Endodermal cell (in vitro differentiated cells): Measurements from ENCODE around the gene TLCD3B. TPM values are rescaled to one million over a fixed set of nuclear protein-coding genes. Genes with fewer than 3 reads are reported as not detected.

Experiments used
- DNase-seq: peaks from one replicate; pipeline ENCODE4 v3.0.0-alpha.2; 2017
- H3K27ac ChIP-seq: 2 replicates; pipeline ENCODE4 v1.5.1; 2013; ENCODE audit warnings: mild to moderate bottlenecking, low read depth, low read length, moderate library complexity
- H3K27me3 ChIP-seq: 2 replicates; pipeline ENCODE4 v1.6.1; 2013; ENCODE audit warnings: mild to moderate bottlenecking, low read length, moderate library complexity; ENCODE audit not compliant: insufficient read depth, control insufficient read depth, poor library complexity, severe bottlenecking
- H3K36me3 ChIP-seq: 2 replicates; pipeline ENCODE4 v1.7.0; 2013; ENCODE audit warnings: mild to moderate bottlenecking, low read length, moderate library complexity; ENCODE audit not compliant: control insufficient read depth, insufficient read depth
- H3K4me1 ChIP-seq: one replicate; pipeline ENCODE4 v1.7.0; 2013; ENCODE audit warnings: low read length; ENCODE audit not compliant: control insufficient read depth, insufficient read depth
- H3K4me3 ChIP-seq: 2 replicates; pipeline ENCODE4 v1.5.1; 2013; ENCODE audit warnings: mild to moderate bottlenecking, low read length, moderate library complexity
- H3K9ac ChIP-seq: 2 replicates; pipeline ENCODE4 v1.6.1; 2013; ENCODE audit warnings: mild to moderate bottlenecking, low read length, moderate library complexity; ENCODE audit not compliant: poor library complexity, severe bottlenecking; ENCODE audit errors: extremely low read depth
- H3K9me3 ChIP-seq: 2 replicates; pipeline ENCODE4 v1.6.1; 2013; ENCODE audit warnings: mild to moderate bottlenecking, low read length, moderate library complexity; ENCODE audit not compliant: control insufficient read depth
- H3K27ac Mint-ChIP-seq: 2 replicates; pipeline ENCODE4 v1.8.0; 2020; ENCODE audit warnings: mixed read lengths
- H3K27me3 Mint-ChIP-seq: 2 replicates; pipeline ENCODE4 v1.8.0; 2021; ENCODE audit warnings: mild to moderate bottlenecking, mixed read lengths; ENCODE audit not compliant: insufficient read depth
- H3K36me3 Mint-ChIP-seq: 2 replicates; pipeline ENCODE4 v1.8.0; 2020; ENCODE audit warnings: low read depth, mixed read lengths
- H3K4me1 Mint-ChIP-seq: 2 replicates; pipeline ENCODE4 v1.8.0; 2020; ENCODE audit warnings: mixed read lengths
- H3K4me3 Mint-ChIP-seq: 2 replicates; pipeline ENCODE4 v1.8.0; 2020; ENCODE audit warnings: mild to moderate bottlenecking, moderate library complexity, mixed read lengths
- H3K9me3 Mint-ChIP-seq: 2 replicates; pipeline ENCODE4 v1.8.0; 2020; ENCODE audit warnings: mild to moderate bottlenecking, mixed read lengths
- CTCF ChIP-seq: fragments of 200-600 bp; sonication (generic); conservative IDR thresholded peaks from 2 replicates; pipeline ENCODE4 v1.5.0; 2021; ENCODE audit warnings: antibody characterized with exemption, mild to moderate bottlenecking
- WGBS, 2 experiments: methylation state at CpG; one replicate each; pipeline versions ENCODE4 v1.1.5 to v1.1.7; 2013; ENCODE audit warnings: missing lambda C conversion rate in 2 of 2, mixed read lengths in 1 of 2; ENCODE audit not compliant: insufficient coverage in 1 of 2, insufficient read length in 1 of 2; 5-methylcytosine and 5-hydroxymethylcytosine counted together
- total RNA-seq, 2 donors: library from RNA; stranded (reverse); fragmentation: NEBNext Ultra II Directional in 1 of 2; extraction: Animal tissue kit (Norgen Biotek cat#: 25700) in 1 of 2; gene quantifications; 2 replicates in 1 of 2; 3 replicates in 1 of 2; pipeline ENCODE4 v1.2.1, GENCODE V29; 2021

The TLCD3B gene
- total RNA-seq, 2 donors from 2014 or later = 3.3 to 3.5 TPM

DNA sequence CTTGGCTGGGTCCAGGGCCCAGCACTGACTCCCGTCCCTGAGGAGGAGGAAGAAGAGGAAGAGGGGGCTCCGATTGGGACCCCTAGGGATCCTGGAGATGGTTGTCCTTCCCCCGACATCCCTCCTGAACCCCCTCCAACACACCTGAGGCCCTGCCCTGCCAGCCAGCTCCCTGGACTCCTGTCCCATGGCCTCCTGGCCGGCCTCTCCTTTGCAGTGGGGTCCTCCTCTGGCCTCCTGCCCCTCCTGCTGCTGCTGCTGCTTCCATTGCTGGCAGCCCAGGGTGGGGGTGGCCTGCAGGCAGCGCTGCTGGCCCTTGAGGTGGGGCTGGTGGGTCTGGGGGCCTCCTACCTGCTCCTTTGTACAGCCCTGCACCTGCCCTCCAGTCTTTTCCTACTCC lies 44.1 kb downstream of the TLCD3B start:
- Mint-ChIP-seq H3K4me1 (no peaks in the 10 kb centered on the region), H3K9me3 (no peaks in the 10 kb centered on the region), H3K36me3 (peaks cover 62% of the 10 kb centered on the region), H3K27me3 (no peaks in the 10 kb centered on the region), H3K4me3 (no peak overlapping the region), H3K27ac (no peak overlapping the region)
- DNase-seq = no peak
- Histone ChIP-seq H3K27ac (no peak overlapping the region), H3K9me3 (no peaks in the 10 kb centered on the region), H3K36me3 (peaks cover 82% of the 10 kb centered on the region), H3K4me1 (no peaks in the 10 kb centered on the region), H3K4me3 (no peak overlapping the region), H3K27me3 (no peaks in the 10 kb centered on the region), H3K9ac (no peak overlapping the region)
- no peak for TF ChIP-seq CTCF
- WGBS, 2 experiments = 93% methylated on average over 5 of the region's 5 CpGs; no CpG with 5 or more reads in 1 of the 2 experiments

DNA sequence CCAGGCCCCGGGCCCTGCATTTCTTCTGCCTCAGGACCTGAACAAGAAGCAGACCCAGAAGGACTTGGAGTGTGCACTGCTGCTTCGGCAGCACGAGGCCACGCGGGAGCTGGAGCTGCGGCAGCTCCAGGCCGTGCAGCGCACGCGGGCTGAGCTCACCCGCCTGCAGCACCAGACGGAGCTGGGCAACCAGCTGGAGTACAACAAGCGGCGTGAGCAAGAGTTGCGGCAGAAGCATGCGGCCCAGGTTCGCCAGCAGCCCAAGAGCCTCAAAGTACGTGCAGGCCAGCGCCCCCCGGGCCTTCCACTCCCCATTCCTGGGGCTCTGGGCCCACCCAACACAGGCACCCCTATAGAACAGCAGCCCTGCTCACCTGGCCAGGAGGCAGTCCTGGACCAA lies 44.8 kb downstream of the TLCD3B start:
- WGBS, 2 experiments = 93 to 98% methylated on average over 14 to 20 of the region's 20 CpGs
- no peaks in the 10 kb centered on the region for H3K4me1 ChIP-seq
- Mint-ChIP-seq H3K36me3 (peaks cover 67% of the 10 kb centered on the region), H3K9me3 (no peaks in the 10 kb centered on the region), H3K27me3 (no peaks in the 10 kb centered on the region), H3K4me3 (no peak overlapping the region), H3K27ac (no peak overlapping the region), H3K4me1 (no peaks in the 10 kb centered on the region)
- no peak for DNase-seq
- H3K9me3 ChIP-seq = no peaks in the 10 kb centered on the region
- no peak overlapping the region for H3K27ac ChIP-seq
- H3K4me3 ChIP-seq = no peak overlapping the region
- H3K27me3 ChIP-seq = no peaks in the 10 kb centered on the region
- TF ChIP-seq CTCF = no peak
- H3K9ac ChIP-seq = no peak overlapping the region
- H3K36me3 ChIP-seq = peaks cover 84% of the 10 kb centered on the region

DNA sequence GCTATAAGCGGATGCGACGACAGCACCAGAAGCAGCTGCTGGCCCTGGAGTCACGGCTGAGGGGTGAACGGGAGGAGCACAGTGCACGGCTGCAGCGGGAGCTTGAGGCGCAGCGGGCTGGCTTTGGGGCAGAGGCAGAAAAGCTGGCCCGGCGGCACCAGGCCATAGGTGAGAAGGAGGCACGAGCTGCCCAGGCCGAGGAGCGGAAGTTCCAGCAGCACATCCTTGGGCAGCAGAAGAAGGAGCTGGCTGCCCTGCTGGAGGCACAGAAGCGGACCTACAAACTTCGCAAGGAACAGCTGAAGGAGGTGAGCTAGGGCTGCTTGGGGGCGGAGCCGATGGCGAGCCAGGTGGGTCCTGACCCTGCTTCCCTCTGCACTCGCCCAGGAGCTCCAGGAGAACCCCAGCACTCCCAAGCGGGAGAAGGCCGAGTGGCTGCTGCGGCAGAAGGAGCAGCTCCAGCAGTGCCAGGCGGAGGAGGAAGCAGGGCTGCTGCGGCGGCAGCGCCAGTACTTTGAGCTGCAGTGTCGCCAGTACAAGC lies 45.7 kb downstream of the TLCD3B start:
- Mint-ChIP-seq H3K4me3 (no peak overlapping the region), H3K9me3 (no peaks in the 10 kb centered on the region), H3K4me1 (no peaks in the 10 kb centered on the region), H3K27ac (no peak overlapping the region), H3K36me3 (peaks cover 70% of the 10 kb centered on the region), H3K27me3 (no peaks in the 10 kb centered on the region)
- H3K4me1 ChIP-seq = no peaks in the 10 kb centered on the region
- H3K27me3 ChIP-seq = no peaks in the 10 kb centered on the region
- no peak overlapping the region for H3K27ac ChIP-seq
- no peaks in the 10 kb centered on the region for H3K9me3 ChIP-seq
- TF ChIP-seq CTCF = no peak
- 96 to 97% methylated on average over 20 to 28 of the region's 28 CpGs for WGBS, 2 experiments
- H3K36me3 ChIP-seq = peaks cover 90% of the 10 kb centered on the region
- no peak for DNase-seq
- H3K9ac ChIP-seq = no peak overlapping the region
- H3K4me3 ChIP-seq = no peak overlapping the region
